Retinal pigment epithelial cell (primary cell): Measurements from ENCODE around the gene SPEM2.

Experiments
- DNase-seq: peaks from one replicate; pipeline ENCODE4 v3.0.0-alpha.2; 2010; ENCODE audit warnings: low read depth
- H3K4me3 ChIP-seq: 2 replicates; pipeline ENCODE4 v1.5.1; 2011; ENCODE audit warnings: mild to moderate bottlenecking, low read length, control low read depth, moderate library complexity
- TF ChIP-seq, protein P1 (sequence below): conservative IDR thresholded peaks from 2 replicates; pipeline ENCODE4 v1.5.1; 2011; ENCODE audit warnings: low read depth, low read length, control low read depth, inconsistent platforms

SPEM2 gene

DNA sequence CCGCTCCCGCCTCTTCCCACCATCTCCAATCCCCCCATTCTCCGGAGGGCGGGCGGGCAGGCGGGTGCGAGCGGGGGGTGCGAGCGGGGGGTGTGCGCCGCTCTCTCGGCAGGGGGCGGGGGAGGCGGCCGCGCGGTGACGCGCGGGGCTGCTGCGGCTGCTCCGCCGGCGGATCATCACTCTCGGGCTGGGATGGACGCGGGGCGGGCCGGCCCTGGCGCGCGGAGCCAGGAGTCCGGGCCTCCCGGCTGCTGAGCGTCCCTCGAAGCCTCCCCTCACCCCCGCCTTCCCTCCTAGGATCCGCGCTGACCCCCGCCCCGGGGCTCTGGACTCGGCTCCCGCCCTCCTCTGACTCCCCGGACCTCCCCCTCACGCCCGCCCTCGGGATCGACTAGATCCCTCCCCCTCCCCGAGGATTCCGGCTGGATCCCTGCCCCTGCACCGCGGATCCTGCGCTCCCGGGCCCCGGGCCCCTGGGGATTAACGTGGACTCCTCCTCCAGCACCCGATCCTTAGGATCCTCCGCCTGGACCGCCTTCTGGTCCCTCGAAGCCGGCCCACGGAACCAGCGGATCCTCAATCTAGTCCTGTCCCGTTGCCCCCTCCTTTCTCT, 20.6 kb upstream of the SPEM2 start:
- H3K4me3 ChIP-seq: peak overlapping the region; percentile 49
- TF ChIP-seq, protein P1, sequence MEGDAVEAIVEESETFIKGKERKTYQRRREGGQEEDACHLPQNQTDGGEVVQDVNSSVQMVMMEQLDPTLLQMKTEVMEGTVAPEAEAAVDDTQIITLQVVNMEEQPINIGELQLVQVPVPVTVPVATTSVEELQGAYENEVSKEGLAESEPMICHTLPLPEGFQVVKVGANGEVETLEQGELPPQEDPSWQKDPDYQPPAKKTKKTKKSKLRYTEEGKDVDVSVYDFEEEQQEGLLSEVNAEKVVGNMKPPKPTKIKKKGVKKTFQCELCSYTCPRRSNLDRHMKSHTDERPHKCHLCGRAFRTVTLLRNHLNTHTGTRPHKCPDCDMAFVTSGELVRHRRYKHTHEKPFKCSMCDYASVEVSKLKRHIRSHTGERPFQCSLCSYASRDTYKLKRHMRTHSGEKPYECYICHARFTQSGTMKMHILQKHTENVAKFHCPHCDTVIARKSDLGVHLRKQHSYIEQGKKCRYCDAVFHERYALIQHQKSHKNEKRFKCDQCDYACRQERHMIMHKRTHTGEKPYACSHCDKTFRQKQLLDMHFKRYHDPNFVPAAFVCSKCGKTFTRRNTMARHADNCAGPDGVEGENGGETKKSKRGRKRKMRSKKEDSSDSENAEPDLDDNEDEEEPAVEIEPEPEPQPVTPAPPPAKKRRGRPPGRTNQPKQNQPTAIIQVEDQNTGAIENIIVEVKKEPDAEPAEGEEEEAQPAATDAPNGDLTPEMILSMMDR: no peak
- no peak for DNase-seq

DNA sequence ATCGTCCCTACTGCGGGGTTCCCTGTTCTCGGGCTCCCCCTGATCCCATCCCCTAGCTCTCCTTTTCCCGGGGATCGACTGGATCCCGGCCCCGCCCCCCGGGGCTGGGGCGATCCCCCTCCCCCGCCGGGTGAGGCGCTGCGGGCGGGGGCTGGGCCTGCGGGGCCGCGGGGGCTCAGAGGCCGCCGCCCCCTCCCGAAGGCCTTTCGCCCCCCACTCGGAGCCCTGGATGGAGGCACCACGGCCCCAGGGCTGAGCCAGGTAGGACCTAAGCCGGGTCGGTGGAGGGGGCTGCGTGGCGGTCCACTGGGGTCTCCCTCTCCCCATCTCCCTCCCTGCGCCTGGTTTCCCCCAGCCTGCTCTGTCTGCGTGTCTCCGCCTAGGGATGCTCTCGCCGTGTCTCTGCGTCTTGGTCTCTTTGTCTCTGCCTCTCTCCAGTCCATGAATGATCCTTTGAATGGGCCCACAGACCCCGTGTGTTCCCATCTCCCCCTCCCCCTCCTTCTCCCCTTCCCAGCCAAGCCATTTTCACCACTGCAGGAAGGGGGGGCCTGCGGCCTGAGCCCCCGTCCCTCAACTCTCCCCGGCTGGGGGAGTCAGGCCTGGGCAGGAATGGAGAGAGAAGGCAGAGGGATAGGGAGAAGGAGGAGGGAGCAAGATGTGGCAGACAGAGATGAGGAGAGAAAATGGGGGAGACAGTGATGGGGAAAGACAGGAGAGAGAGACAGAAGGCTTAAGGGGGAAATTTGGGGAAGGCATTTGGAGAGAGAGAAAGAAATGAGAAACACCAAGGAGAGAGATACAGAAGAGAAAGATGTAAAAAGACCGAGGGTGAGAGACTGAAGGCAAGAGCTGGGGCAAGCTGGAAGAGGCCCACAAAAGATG, 19.8 kb upstream of the SPEM2 start:
- H3K4me3 ChIP-seq: peak overlapping the region; percentile 49
- DNase-seq: no peak
- TF ChIP-seq, protein P1: no peak

DNA sequence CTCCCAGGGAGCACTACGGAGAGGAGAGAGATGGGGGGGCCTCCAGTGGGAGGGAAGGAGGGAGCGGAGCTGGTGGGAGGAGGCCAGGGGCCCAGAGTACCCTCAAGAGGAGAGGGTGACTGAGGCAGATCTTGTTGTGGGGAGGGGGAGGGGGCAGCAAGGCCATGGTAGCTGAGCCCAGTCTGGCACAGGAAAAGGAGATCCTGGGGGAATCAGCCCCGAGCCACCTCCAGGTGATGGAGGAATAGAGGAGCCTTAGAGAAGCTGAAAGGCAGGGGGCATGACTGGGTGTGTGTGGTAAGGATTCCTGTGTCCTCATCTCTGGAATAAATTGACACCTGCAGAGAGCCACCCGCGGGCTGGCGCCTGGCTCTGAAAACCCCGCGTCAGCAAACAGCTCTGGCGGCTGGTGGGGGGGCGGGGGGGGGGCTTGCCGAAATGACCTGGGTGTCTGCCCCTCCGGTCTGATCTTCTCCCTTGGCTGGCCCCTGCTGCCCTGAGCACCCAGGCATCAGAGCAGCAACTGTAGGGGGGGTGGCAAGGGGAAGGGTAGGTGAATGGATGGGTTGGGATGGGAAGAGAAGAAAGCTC, 19.1 kb upstream of the SPEM2 start:
- TF ChIP-seq, protein P1: no peak
- H3K4me3 ChIP-seq: no peak overlapping the region
- no peak for DNase-seq

DNA sequence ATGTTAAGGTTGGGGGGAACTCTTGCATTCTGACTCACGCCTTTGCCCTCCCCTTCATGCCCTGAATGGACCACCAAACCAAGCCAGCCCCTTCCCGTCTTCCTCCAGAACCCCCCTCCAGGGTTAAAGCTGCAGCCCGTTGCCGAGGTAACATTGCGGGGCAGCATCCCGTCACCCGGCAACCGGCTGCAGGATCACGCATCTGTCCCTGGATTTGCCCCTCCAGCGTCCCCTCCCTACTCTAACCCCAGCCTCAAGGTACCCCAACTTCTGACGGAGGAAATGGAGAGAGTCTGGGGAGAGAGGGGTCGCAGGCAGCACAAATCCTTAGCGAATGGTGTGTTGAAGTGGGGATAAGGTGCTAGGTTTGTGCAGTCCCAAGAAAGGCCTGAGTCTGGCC, 18.3 kb upstream of the SPEM2 start:
- TF ChIP-seq, protein P1: no peak
- no peak overlapping the region for H3K4me3 ChIP-seq
- DNase-seq: no peak

DNA sequence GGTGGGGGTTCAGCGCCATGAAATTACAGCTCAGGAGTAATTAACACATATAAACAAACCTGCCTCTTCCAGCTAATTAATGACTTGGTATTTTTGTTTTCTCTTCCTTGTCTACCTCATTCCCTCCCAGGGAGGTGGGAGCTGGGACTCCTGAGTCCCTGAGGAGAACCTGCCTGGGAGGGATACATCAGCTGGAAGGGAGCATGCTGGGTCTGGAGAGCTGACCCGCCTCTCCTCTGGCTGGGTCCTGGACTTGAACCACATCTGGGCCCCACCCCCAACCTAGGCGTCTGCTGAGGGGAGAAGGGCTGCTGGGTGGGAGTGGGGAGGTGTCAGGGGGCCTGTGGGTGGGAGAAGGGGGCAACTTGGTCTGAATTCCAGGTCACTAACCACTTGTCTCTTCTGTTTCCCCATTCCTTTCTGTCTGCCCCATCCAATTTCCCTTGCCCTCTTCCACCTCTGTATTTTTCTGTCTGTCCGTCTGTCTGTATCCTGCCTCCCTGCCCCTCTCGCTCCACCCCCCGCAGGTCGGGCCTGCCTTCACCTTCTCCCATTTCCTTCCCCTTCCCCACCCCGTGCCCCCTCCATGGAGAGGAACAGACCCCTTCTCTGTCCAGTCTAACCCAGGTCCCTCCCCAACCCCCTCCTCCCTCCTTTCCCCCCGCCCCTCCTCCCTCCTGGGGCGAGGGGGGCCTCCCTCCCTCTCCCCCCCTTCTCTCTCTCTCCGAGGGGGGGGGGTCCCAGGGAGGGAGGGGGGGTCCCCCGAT, 17.7 kb upstream of the SPEM2 start, which contains the start of gene NLGN2:
Gene NLGN2 (plus strand): TSS at position 361 of the 767 bp plus-strand sequence. CDS start 411 bp downstream, outside the sequence.
- H3K4me3 ChIP-seq: no peak within 1 kb of the TSS
- DNase-seq: no peak
- TF ChIP-seq, protein P1: no peak

DNA sequence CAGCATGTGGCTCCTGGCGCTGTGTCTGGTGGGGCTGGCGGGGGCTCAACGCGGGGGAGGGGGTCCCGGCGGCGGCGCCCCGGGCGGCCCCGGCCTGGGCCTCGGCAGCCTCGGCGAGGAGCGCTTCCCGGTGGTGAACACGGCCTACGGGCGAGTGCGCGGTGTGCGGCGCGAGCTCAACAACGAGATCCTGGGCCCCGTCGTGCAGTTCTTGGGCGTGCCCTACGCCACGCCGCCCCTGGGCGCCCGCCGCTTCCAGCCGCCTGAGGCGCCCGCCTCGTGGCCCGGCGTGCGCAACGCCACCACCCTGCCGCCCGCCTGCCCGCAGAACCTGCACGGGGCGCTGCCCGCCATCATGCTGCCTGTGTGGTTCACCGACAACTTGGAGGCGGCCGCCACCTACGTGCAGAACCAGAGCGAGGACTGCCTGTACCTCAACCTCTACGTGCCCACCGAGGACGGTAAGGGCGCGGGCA, 17.1 kb upstream of the SPEM2 start:
- TF ChIP-seq, protein P1: no peak
- no peak for DNase-seq
- H3K4me3 ChIP-seq: no peak overlapping the region
